HepG2 (cell line): ENCODE measurements around the gene ZNF396. TPM values are rescaled to one million over a fixed set of nuclear protein-coding genes. Genes with fewer than 3 reads are reported as not detected.

Experiments
- AHDC1 ChIP-seq: sonication (generic); formaldehyde crosslinking; IDR thresholded peaks from 2 replicates; pipeline ENCODE4 v1.5.1; 2020; ENCODE audit warnings: mild to moderate bottlenecking, missing genetic modification reagents, borderline replicate concordance
- CTCF ChIP-seq: sonication (generic); formaldehyde crosslinking; IDR thresholded peaks from 2 replicates; pipeline ENCODE4 v1.5.0; 2020; ENCODE audit warnings: mild to moderate bottlenecking, missing genetic modification reagents, moderate library complexity
- DPF2 ChIP-seq: sonication (generic); formaldehyde crosslinking; IDR thresholded peaks from 2 replicates; pipeline ENCODE4 v1.4.0; 2020; ENCODE audit warnings: mild to moderate bottlenecking, low read depth, missing genetic modification reagents, borderline replicate concordance
- KLF6 ChIP-seq: IDR thresholded peaks from 2 replicates; pipeline ENCODE4 v1.8.0; 2016; ENCODE audit warnings: missing biosample characterization, missing genetic modification reagents
- MIXL1 ChIP-seq: IDR thresholded peaks from 2 replicates; pipeline ENCODE4 v1.6.1; 2016
- MLLT10 ChIP-seq: sonication (generic); formaldehyde crosslinking; IDR thresholded peaks from 2 replicates; pipeline ENCODE4 v1.4.0; 2020; ENCODE audit warnings: missing genetic modification reagents
- NR2F1 ChIP-seq, 2 experiments: fragments of 450-650 bp in 1 of 2; formaldehyde crosslinking in 1 of 2; IDR thresholded peaks; 2 replicates each; pipeline versions ENCODE4 v1.5.0 to v1.6.1; 2016 to 2020; ENCODE audit warnings: mild to moderate bottlenecking in 1 of 2, missing compliant biosample characterization in 1 of 2, missing genetic modification reagents in 1 of 2, moderate library complexity in 1 of 2
- ZNF12 ChIP-seq: sonication (generic); formaldehyde crosslinking; IDR thresholded peaks from 2 replicates; pipeline ENCODE4 v1.5.0; 2020; ENCODE audit warnings: missing genetic modification reagents
- ZNF496 ChIP-seq: sonication (generic); formaldehyde crosslinking; IDR thresholded peaks from 2 replicates; pipeline ENCODE4 v1.8.1; 2023; ENCODE audit warnings: mild to moderate bottlenecking, moderate library complexity, missing genetic modification reagents; ENCODE audit not compliant: insufficient replicate concordance
- ZNF710 ChIP-seq: sonication (generic); formaldehyde crosslinking; IDR thresholded peaks from 2 replicates; pipeline ENCODE4 v1.5.0; 2020; ENCODE audit warnings: mild to moderate bottlenecking, missing genetic modification reagents, borderline replicate concordance
- ZNF746 ChIP-seq: sonication (generic); formaldehyde crosslinking; IDR thresholded peaks from 2 replicates; pipeline ENCODE4 v1.8.0; 2022; ENCODE audit warnings: mild to moderate bottlenecking, missing genetic modification reagents
- ZSCAN20 ChIP-seq: sonication (generic); formaldehyde crosslinking; IDR thresholded peaks from 2 replicates; pipeline ENCODE4 v1.4.0; 2020; ENCODE audit warnings: missing genetic modification reagents, mild to moderate bottlenecking, borderline replicate concordance
- polyA plus RNA-seq, 8 experiments: library from polyadenylated mRNA; depleted of rRNA in 3 of 8; stranded (reverse) in 7 of 8; unstranded in 1 of 8; fragments of >200 nt; fragmentation: Illumina TruSeq in 4 of 8; extraction: Trizol in 4 of 8; gene quantifications; 2 replicates each; pipeline versions ENCODE4 v1.2.1 to v1.2.3, GENCODE V29; 2011 to 2016; ENCODE audit warnings: low read depth in 4 of 8, missing spikeins in 1 of 8, mixed read lengths in 1 of 8; ENCODE audit not compliant: insufficient read depth in 1 of 8
- total RNA-seq, 5 experiments: library from RNA; depleted of rRNA; stranded (reverse); fragments of >200 nt; fragmentation: Illumina TruSeq; extraction: Trizol; gene quantifications; 2 replicates each; pipeline ENCODE4 v1.2.3, GENCODE V29; 2016; ENCODE audit warnings: low read depth in 1 of 5
- TF ChIP-seq, protein P1 (sequence below): sonication (generic); formaldehyde crosslinking; IDR thresholded peaks from 2 replicates; pipeline ENCODE4 v1.5.1; 2020; ENCODE audit warnings: missing genetic modification reagents, mild to moderate bottlenecking, borderline replicate concordance
- TF ChIP-seq, protein P2 (sequence below): sonication (generic); formaldehyde crosslinking; IDR thresholded peaks from 2 replicates; pipeline ENCODE4 v1.8.0; 2022; ENCODE audit warnings: mild to moderate bottlenecking, missing genetic modification reagents, moderate library complexity
- TF ChIP-seq, protein P3 (sequence below): IDR thresholded peaks from 2 replicates; pipeline ENCODE4 v1.6.1; 2016; ENCODE audit warnings: control low read depth

ZNF396 gene
- total and polyA plus RNA-seq, 2 of the 13 experiments (the other 11 are each of a cell fraction or from before 2014, with no cell fraction given), result 0.25 to 0.75 TPM

GRCh38 chr18:35355140-35355618 lies 22.0 kb downstream of the ZNF396 start (continued):
- TF ChIP-seq, protein P1, sequence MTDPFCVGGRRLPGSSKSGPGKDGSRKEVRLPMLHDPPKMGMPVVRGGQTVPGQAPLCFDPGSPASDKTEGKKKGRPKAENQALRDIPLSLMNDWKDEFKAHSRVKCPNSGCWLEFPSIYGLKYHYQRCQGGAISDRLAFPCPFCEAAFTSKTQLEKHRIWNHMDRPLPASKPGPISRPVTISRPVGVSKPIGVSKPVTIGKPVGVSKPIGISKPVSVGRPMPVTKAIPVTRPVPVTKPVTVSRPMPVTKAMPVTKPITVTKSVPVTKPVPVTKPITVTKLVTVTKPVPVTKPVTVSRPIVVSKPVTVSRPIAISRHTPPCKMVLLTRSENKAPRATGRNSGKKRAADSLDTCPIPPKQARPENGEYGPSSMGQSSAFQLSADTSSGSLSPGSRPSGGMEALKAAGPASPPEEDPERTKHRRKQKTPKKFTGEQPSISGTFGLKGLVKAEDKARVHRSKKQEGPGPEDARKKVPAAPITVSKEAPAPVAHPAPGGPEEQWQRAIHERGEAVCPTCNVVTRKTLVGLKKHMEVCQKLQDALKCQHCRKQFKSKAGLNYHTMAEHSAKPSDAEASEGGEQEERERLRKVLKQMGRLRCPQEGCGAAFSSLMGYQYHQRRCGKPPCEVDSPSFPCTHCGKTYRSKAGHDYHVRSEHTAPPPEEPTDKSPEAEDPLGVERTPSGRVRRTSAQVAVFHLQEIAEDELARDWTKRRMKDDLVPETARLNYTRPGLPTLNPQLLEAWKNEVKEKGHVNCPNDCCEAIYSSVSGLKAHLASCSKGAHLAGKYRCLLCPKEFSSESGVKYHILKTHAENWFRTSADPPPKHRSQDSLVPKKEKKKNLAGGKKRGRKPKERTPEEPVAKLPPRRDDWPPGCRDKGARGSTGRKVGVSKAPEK (CRISPR knock-in tag), result no peak
- TF ChIP-seq ZNF746 (CRISPR knock-in tag) (no peak), KLF6 (CRISPR knock-in tag) (0 out of 2 replicates have a peak, but pooled peaks have one; percentile 22), ZNF710 (CRISPR knock-in tag) (no peak), MIXL1 (peak; percentile 76; the same call in 1 of the 2 replicates), AHDC1 (CRISPR knock-in tag) (no peak), ZNF12 (no peak), ZNF496 (no peak), DPF2 (CRISPR knock-in tag) (no peak), MLLT10 (CRISPR knock-in tag) (no peak), NR2F1 (CRISPR knock-in tag; IDR thresholded peaks at IDR 0.05) (no peak), ZSCAN20 (CRISPR knock-in tag) (no peak), CTCF (CRISPR knock-in tag) (peak; percentile 92)
- TF ChIP-seq, protein P2, sequence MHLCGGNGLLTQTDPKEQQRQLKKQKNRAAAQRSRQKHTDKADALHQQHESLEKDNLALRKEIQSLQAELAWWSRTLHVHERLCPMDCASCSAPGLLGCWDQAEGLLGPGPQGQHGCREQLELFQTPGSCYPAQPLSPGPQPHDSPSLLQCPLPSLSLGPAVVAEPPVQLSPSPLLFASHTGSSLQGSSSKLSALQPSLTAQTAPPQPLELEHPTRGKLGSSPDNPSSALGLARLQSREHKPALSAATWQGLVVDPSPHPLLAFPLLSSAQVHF (CRISPR knock-in tag), result no peak
- TF ChIP-seq, protein P3, sequence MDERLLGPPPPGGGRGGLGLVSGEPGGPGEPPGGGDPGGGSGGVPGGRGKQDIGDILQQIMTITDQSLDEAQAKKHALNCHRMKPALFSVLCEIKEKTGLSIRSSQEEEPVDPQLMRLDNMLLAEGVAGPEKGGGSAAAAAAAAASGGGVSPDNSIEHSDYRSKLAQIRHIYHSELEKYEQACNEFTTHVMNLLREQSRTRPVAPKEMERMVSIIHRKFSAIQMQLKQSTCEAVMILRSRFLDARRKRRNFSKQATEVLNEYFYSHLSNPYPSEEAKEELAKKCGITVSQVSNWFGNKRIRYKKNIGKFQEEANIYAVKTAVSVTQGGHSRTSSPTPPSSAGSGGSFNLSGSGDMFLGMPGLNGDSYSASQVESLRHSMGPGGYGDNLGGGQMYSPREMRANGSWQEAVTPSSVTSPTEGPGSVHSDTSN (CRISPR knock-in tag), result no peak
